ENCODE results near the gene KIF26B. TPM values are rescaled to one million over a fixed set of nuclear protein-coding genes. Genes with fewer than 3 reads are reported as not detected.

Gene KIF26B
- total RNA-seq (2014; rRNA removed; shearing (Covaris generic)), result 0.89 and 1.7 TPM in 2 replicates

- H3K4me3 ChIP-seq (ENCODE audit: insufficient read depth, low read depth, low read length), result peak within 1 kb of the TSS; percentile 85
- H3K36me3 ChIP-seq (replicated peaks; ENCODE audit: control insufficient read depth, insufficient read depth, low read length), result no peaks in the 10 kb centered on the region
- H3K27me3 ChIP-seq (ENCODE audit: control insufficient read depth, insufficient read depth, low read length), result peaks cover 47% of the 10 kb centered on the region
- peak; percentile 85 for DNase-seq
Observed at GRCh38 chr1:245154429-245155271, at the start of gene KIF26B. Gene KIF26B, plus strand, starts transcription at chr1:245154985. Its CDS starts 440 bp downstream, at chr1:245155425.

- Histone ChIP-seq H3K27me3 (ENCODE audit: control insufficient read depth, insufficient read depth, low read length) (no peaks in the 10 kb centered on the region), H3K4me3 (ENCODE audit: insufficient read depth, low read depth, low read length) (no peak overlapping the region), H3K36me3 (replicated peaks; ENCODE audit: control insufficient read depth, insufficient read depth, low read length) (no peaks in the 10 kb centered on the region)
- no peak for DNase-seq
Observed at GRCh38 chr1:245105042-245105441, 49.7 kb upstream of the KIF26B start.

- Histone ChIP-seq H3K4me3 (ENCODE audit: insufficient read depth, low read depth, low read length) (no peak overlapping the region), H3K36me3 (replicated peaks; ENCODE audit: control insufficient read depth, insufficient read depth, low read length) (no peaks in the 10 kb centered on the region), H3K27me3 (ENCODE audit: control insufficient read depth, insufficient read depth, low read length) (no peaks in the 10 kb centered on the region)
- no peak for DNase-seq
Observed at GRCh38 chr1:245105815-245106410, 48.9 kb upstream of the KIF26B start.

GRCh38 chr1:245107776-245108114 lies 47.0 kb upstream of the KIF26B start:
- H3K4me3 ChIP-seq (ENCODE audit: insufficient read depth, low read depth, low read length), result no peak overlapping the region
- no peak for DNase-seq
- H3K27me3 ChIP-seq (ENCODE audit: control insufficient read depth, insufficient read depth, low read length), result no peaks in the 10 kb centered on the region

GRCh38 chr1:245108246-245108645 lies 46.5 kb upstream of the KIF26B start:
- Histone ChIP-seq H3K36me3 (replicated peaks; ENCODE audit: control insufficient read depth, insufficient read depth, low read length) (no peaks in the 10 kb centered on the region), H3K27me3 (ENCODE audit: control insufficient read depth, insufficient read depth, low read length) (no peaks in the 10 kb centered on the region), H3K4me3 (ENCODE audit: insufficient read depth, low read depth, low read length) (no peak overlapping the region)
- no peak for DNase-seq

More at GRCh38 chr1:245107776-245108114, 47.0 kb upstream of the KIF26B start:
- no peaks in the 10 kb centered on the region for H3K36me3 ChIP-seq (replicated peaks; ENCODE audit: control insufficient read depth, insufficient read depth, low read length)

GRCh38 chr1:245108909-245109308 lies 45.9 kb upstream of the KIF26B start:
- no peaks in the 10 kb centered on the region for H3K36me3 ChIP-seq (replicated peaks; ENCODE audit: control insufficient read depth, insufficient read depth, low read length)
- no peak overlapping the region for H3K4me3 ChIP-seq (ENCODE audit: insufficient read depth, low read depth, low read length)
- no peak for DNase-seq
- no peaks in the 10 kb centered on the region for H3K27me3 ChIP-seq (ENCODE audit: control insufficient read depth, insufficient read depth, low read length)

GRCh38 chr1:245110406-245110805 lies 44.4 kb upstream of the KIF26B start:
- Histone ChIP-seq H3K27me3 (ENCODE audit: control insufficient read depth, insufficient read depth, low read length) (no peaks in the 10 kb centered on the region), H3K4me3 (ENCODE audit: insufficient read depth, low read depth, low read length) (no peak overlapping the region), H3K36me3 (replicated peaks; ENCODE audit: control insufficient read depth, insufficient read depth, low read length) (no peaks in the 10 kb centered on the region)
- no peak for DNase-seq

- Histone ChIP-seq H3K27me3 (ENCODE audit: control insufficient read depth, insufficient read depth, low read length) (no peaks in the 10 kb centered on the region), H3K36me3 (replicated peaks; ENCODE audit: control insufficient read depth, insufficient read depth, low read length) (no peaks in the 10 kb centered on the region), H3K4me3 (ENCODE audit: insufficient read depth, low read depth, low read length) (no peak overlapping the region)
- no peak for DNase-seq
Observed at GRCh38 chr1:245111073-245111472, 43.7 kb upstream of the KIF26B start.

GRCh38 chr1:245113649-245114048 lies 41.1 kb upstream of the KIF26B start:
- DNase-seq, result no peak
- Histone ChIP-seq H3K27me3 (ENCODE audit: control insufficient read depth, insufficient read depth, low read length) (no peaks in the 10 kb centered on the region), H3K4me3 (ENCODE audit: insufficient read depth, low read depth, low read length) (no peak overlapping the region), H3K36me3 (replicated peaks; ENCODE audit: control insufficient read depth, insufficient read depth, low read length) (no peaks in the 10 kb centered on the region)

GRCh38 chr1:245116131-245116530 lies 38.7 kb upstream of the KIF26B start:
- Histone ChIP-seq H3K4me3 (ENCODE audit: insufficient read depth, low read depth, low read length) (no peak overlapping the region), H3K27me3 (ENCODE audit: control insufficient read depth, insufficient read depth, low read length) (no peaks in the 10 kb centered on the region), H3K36me3 (replicated peaks; ENCODE audit: control insufficient read depth, insufficient read depth, low read length) (no peaks in the 10 kb centered on the region)
- no peak for DNase-seq

GRCh38 chr1:245116751-245117150 lies 38.0 kb upstream of the KIF26B start:
- DNase-seq, result no peak
- H3K27me3 ChIP-seq (ENCODE audit: control insufficient read depth, insufficient read depth, low read length), result no peaks in the 10 kb centered on the region

GRCh38 chr1:245118066-245118465 lies 36.7 kb upstream of the KIF26B start:
- no peak for DNase-seq
- no peaks in the 10 kb centered on the region for H3K27me3 ChIP-seq (ENCODE audit: control insufficient read depth, insufficient read depth, low read length)
- H3K4me3 ChIP-seq (ENCODE audit: insufficient read depth, low read depth, low read length), result no peak overlapping the region
- no peaks in the 10 kb centered on the region for H3K36me3 ChIP-seq (replicated peaks; ENCODE audit: control insufficient read depth, insufficient read depth, low read length)

More at GRCh38 chr1:245116751-245117150, 38.0 kb upstream of the KIF26B start:
- H3K4me3 ChIP-seq (ENCODE audit: insufficient read depth, low read depth, low read length), result no peak overlapping the region
- H3K36me3 ChIP-seq (replicated peaks; ENCODE audit: control insufficient read depth, insufficient read depth, low read length), result no peaks in the 10 kb centered on the region

- Histone ChIP-seq H3K27me3 (ENCODE audit: control insufficient read depth, insufficient read depth, low read length) (no peaks in the 10 kb centered on the region), H3K4me3 (ENCODE audit: insufficient read depth, low read depth, low read length) (no peak overlapping the region)
- DNase-seq, result no peak
Observed at GRCh38 chr1:245118806-245119205, 36.0 kb upstream of the KIF26B start.

GRCh38 chr1:245121523-245121922 lies 33.3 kb upstream of the KIF26B start:
- DNase-seq, result peak; percentile 60

More at GRCh38 chr1:245118806-245119205, 36.0 kb upstream of the KIF26B start:
- no peaks in the 10 kb centered on the region for H3K36me3 ChIP-seq (replicated peaks; ENCODE audit: control insufficient read depth, insufficient read depth, low read length)

GRCh38 chr1:245124241-245124640 lies 30.5 kb upstream of the KIF26B start:
- Histone ChIP-seq H3K36me3 (replicated peaks; ENCODE audit: control insufficient read depth, insufficient read depth, low read length) (no peaks in the 10 kb centered on the region), H3K4me3 (ENCODE audit: insufficient read depth, low read depth, low read length) (no peak overlapping the region), H3K27me3 (ENCODE audit: control insufficient read depth, insufficient read depth, low read length) (no peaks in the 10 kb centered on the region)
- DNase-seq, result no peak

More at GRCh38 chr1:245121523-245121922, 33.3 kb upstream of the KIF26B start:
- H3K36me3 ChIP-seq (replicated peaks; ENCODE audit: control insufficient read depth, insufficient read depth, low read length), result no peaks in the 10 kb centered on the region
- H3K27me3 ChIP-seq (ENCODE audit: control insufficient read depth, insufficient read depth, low read length), result no peaks in the 10 kb centered on the region
- H3K4me3 ChIP-seq (ENCODE audit: insufficient read depth, low read depth, low read length), result no peak overlapping the region
